Measurements from ENCODE around the gene KCNA5.

The KCNA5 gene

DNA sequence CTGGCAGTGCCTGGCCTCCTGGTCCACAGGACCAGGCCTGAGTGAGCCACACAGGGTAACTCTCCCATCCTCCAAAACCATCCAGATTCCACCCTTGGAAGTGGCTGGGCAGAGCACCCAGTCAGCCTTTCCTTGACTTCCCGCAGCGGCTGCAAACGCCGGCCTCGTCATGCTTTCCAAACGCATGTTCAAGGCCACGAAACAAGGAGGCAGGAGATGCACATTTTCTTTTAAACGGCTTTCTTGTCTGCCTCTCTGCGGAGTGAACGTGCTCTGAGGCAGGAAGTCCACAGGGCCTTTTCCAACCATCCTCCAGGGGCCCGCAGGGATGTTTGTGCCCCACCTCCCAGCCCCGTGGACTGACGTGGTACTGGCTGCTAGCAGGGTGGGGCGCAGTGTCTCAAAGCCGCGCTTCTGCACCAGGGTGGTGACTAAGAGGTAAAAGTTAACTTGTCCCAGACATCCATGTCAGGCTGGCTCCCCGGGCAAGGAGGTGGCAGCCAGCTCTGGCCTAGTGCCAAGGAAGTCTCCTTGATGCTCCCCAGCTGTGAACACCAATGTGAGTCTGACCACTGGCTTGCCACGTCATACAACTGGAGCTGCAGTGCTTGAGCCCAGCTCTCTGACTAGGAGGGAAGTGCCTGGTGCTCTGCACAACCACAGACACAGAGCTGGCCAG lies 45.0 kb downstream of the KCNA5 start:
- H3K27ac Mint-ChIP-seq = no peak overlapping the region
- H3K36me3 Mint-ChIP-seq (ENCODE audit: low read depth) = no peaks in the 10 kb centered on the region
- H3K4me3 Mint-ChIP-seq = no peak overlapping the region
- no peaks in the 10 kb centered on the region for H3K9me3 Mint-ChIP-seq
- no peak for DNase-seq
- peaks cover 5% of the 10 kb centered on the region for H3K27me3 Mint-ChIP-seq
- H3K4me1 Mint-ChIP-seq (ENCODE audit: low read depth) = no peaks in the 10 kb centered on the region

DNA sequence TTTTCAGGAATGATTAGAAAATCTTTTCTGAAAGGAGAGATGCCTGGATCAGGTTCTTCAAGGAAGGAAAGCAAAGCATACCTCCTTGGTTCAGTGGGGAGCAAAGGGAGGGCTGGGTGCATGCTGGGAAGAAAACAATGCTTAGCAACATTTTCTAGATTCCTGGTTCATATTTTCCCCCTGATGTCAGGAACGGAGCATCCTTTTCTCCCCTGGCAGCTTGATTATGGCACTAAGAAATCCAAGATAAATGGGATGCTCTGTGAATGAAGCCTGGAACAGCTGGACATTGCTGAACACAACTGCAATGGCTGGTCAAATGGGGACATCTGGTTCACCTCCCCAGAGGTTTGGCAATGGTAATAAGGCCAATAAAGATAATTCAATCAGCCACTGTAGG lies 50.9 kb downstream of the KCNA5 start:
- Mint-ChIP-seq H3K36me3 (ENCODE audit: low read depth) (no peaks in the 10 kb centered on the region), H3K4me1 (ENCODE audit: low read depth) (no peaks in the 10 kb centered on the region), H3K27ac (no peak overlapping the region), H3K4me3 (no peak overlapping the region), H3K27me3 (peaks cover 21% of the 10 kb centered on the region), H3K9me3 (no peaks in the 10 kb centered on the region)
- DNase-seq = no peak

DNA sequence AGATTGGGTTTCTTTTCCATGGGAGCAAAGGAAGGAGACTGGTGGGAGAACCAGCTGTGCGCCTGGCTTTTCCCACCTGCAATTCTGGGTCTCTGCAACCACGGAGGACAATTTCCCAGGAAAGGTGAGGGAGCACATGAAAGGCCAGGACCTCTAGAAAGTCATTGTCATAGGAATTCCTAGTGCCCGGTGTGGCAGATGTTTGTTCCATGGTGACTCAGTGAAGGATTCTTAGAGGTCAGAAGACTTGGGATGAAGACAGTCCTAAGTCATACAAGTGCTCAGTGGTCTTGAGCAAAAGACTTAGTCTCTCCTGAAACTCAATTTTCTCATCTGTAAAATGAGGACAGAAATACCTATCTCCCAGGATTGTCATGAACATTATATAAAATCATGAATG lies 51.3 kb downstream of the KCNA5 start:
- Mint-ChIP-seq H3K9me3 (no peaks in the 10 kb centered on the region), H3K4me3 (no peak overlapping the region), H3K27ac (no peak overlapping the region)

More for the DNA sequence above, 51.3 kb downstream of the KCNA5 start:
- Mint-ChIP-seq H3K4me1 (ENCODE audit: low read depth) (no peaks in the 10 kb centered on the region), H3K36me3 (ENCODE audit: low read depth) (no peaks in the 10 kb centered on the region), H3K27me3 (peaks cover 19% of the 10 kb centered on the region)
- no peak for DNase-seq

All from activated T-cell treated with anti-CD3 and anti-CD28 coated beads, Interleukin-2, amount 50 U/mL, for 24 hours (primary cell).